T-helper 1 cell treated with Interleukin-12 subunit alpha and Interleukin-12 subunit beta and Interleukin-4 antibody, amounts not matched to agents 30 μg/mL and 1 μg/mL, for 36 hours (primary cell): ENCODE measurements around the gene TMEM198.

ENCODE experiments used
- H3K27ac Mint-ChIP-seq: one replicate; pipeline ENCODE4 v1.8.0; 2021; ENCODE audit warnings: mild to moderate bottlenecking, mixed read lengths
- H3K27me3 Mint-ChIP-seq: one replicate; pipeline ENCODE4 v1.8.0; 2021; ENCODE audit warnings: low read depth, mixed read lengths
- H3K36me3 Mint-ChIP-seq: one replicate; pipeline ENCODE4 v1.8.0; 2021; ENCODE audit warnings: low read depth, mixed read lengths
- H3K4me1 Mint-ChIP-seq: one replicate; pipeline ENCODE4 v1.8.0; 2021; ENCODE audit warnings: low read depth, mixed read lengths
- H3K4me3 Mint-ChIP-seq: one replicate; pipeline ENCODE4 v1.8.0; 2021; ENCODE audit warnings: mild to moderate bottlenecking, moderate library complexity, mixed read lengths
- H3K9me3 Mint-ChIP-seq: one replicate; pipeline ENCODE4 v1.8.0; 2021; ENCODE audit warnings: mixed read lengths

TMEM198 gene

DNA sequence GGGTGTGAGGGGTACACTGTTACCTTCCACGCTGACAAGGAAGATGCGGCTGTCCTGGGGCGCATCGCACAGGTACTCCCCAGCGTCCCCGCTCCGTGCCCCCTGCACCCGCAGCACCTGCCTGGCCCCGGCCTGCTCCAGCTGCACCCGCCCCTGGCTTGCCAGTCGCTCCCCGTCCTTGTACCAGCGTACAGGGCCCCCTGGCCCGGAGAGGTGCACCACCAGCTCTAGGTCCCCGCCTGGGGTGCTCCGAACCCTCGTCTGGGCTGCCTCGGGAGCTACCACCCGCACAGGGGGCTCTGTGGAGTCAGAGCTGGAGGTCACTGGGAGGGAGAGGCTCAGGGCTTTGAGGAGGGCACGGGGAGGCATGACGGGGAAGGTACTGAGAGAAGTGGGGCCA is 13.5 kb downstream of the TMEM198 start:
- no peak overlapping the region for H3K27ac Mint-ChIP-seq
- H3K4me1 Mint-ChIP-seq: no peaks in the 10 kb centered on the region
- no peak overlapping the region for H3K4me3 Mint-ChIP-seq
- no peaks in the 10 kb centered on the region for H3K9me3 Mint-ChIP-seq
- peaks cover 12% of the 10 kb centered on the region for H3K27me3 Mint-ChIP-seq
- H3K36me3 Mint-ChIP-seq: no peaks in the 10 kb centered on the region

DNA sequence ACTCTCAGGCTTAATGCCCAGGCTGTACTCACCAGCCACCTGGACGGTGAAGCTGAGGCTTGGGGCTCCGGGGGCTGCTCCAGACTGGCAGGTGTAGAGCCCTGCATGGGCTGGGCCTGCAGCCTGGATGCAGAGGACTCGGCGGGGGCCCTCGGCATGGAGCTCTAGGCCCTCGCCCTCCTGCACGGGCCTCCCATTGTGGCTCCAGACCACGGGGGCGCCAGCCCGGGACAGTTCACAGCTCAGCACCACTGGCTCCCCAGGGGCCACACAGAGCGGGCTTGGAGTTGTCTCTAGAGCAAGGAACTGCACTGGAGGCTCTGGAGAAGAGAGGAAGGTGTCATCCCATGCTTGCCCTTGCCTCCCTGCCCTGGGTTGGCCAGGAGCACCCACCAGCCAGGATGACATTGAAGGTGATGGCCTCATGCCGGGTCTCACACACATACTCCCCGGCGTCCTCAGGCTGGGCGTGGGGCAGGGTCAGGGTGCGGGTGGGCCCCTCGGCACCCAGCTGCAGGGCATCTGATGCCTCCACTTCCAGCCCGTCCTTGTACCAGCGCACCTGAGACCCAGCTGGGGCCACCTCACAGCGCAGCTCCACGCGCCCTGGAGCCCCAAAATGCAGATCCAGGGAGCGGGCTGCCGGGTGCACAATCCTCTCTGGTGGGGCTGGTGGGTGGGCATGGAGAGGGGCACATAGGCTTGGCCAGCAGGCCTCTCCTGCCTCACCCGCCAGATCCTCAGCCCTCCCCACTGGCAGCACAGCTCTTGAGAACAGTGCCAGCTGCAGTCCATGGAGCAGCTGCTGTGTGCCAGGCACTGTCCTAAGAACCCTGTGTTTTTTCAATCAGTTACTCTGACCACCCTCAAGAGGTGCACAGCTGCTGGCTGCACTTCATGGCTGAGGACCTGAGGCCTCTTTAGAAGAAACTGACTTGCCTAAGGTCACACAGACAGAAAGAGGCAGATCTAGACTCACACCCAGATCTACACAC is 14.3 kb downstream of the TMEM198 start:
- peaks cover 12% of the 10 kb centered on the region for H3K27me3 Mint-ChIP-seq
- H3K36me3 Mint-ChIP-seq: no peaks in the 10 kb centered on the region
- no peak overlapping the region for H3K27ac Mint-ChIP-seq

GRCh38 chr2:219559156-219559915 is 15.5 kb downstream of the TMEM198 start:
- Mint-ChIP-seq H3K27ac (no peak overlapping the region), H3K4me3 (no peak overlapping the region), H3K27me3 (no peaks in the 10 kb centered on the region), H3K36me3 (no peaks in the 10 kb centered on the region), H3K9me3 (no peaks in the 10 kb centered on the region), H3K4me1 (no peaks in the 10 kb centered on the region)

More for the DNA sequence above, 14.3 kb downstream of the TMEM198 start:
- Mint-ChIP-seq H3K4me1 (no peaks in the 10 kb centered on the region), H3K4me3 (no peak overlapping the region), H3K9me3 (no peaks in the 10 kb centered on the region)

- Mint-ChIP-seq H3K4me1 (no peaks in the 10 kb centered on the region), H3K27me3 (no peaks in the 10 kb centered on the region), H3K9me3 (no peaks in the 10 kb centered on the region), H3K36me3 (no peaks in the 10 kb centered on the region), H3K27ac (no peak overlapping the region), H3K4me3 (no peak overlapping the region)
Observed at GRCh38 chr2:219560037-219560892, 16.4 kb downstream of the TMEM198 start.

DNA sequence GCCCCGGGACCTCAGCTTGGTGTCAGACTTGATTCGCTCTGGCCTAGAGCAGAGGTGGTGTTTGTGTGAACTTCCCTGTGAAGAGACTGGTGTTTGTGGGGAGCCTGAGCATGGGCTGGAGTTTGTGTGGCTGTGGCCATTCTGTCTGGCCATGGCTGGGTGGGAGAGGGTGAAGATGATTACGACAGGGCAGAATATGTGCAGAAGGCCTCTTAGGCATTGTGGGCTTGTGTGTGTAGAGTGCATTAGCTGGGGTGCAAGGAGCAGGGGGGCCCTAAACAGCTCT is 17.0 kb downstream of the TMEM198 start:
- Mint-ChIP-seq H3K27me3 (peaks cover under 1% of the 10 kb centered on the region), H3K4me3 (no peak overlapping the region), H3K9me3 (no peaks in the 10 kb centered on the region)

DNA sequence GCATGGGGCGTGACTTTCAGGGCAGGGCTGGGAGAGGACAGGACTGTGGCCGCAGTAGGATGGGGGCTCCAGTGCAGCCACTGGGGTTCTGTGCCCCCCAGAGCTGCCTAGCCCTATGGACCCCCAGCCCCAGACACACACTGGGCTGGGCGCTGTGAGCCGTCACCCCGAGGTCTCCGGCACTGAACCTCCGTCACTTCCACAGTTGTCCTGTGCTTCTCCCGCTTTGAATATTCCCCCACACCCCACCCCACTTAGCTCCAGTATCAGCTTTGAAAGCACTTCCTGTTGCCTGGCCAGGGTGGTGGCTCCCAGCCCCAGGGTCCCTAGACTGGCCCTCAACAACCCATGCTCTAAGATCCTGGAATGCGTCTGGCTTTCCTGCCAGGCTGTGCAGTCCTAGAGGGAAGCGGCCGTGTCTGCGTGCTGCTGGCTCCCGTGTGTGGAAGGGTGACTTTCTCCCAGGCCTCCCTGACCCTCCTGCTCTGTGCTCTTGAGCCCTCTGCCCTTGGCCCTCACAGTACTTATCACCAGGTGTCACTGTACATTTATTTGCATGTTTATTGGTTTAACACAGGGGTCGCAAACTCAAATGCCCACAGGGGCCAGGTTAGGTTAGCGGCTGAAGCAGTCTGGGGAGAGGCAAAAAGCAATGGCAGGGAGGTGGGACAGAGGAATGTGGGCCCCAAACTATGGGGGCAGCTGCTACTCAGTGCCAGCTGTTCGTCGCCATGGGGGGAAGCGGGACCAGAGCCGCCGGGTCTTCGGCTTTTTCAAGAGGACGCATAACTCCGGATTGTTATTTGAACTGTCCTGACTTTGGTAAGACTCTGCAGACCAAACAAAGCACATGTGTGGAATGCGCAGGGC is 17.6 kb downstream of the TMEM198 start:
- H3K27me3 Mint-ChIP-seq: peaks cover 3% of the 10 kb centered on the region

More for the DNA sequence above, 17.0 kb downstream of the TMEM198 start:
- Mint-ChIP-seq H3K4me1 (no peaks in the 10 kb centered on the region), H3K36me3 (no peaks in the 10 kb centered on the region), H3K27ac (no peak overlapping the region)

GRCh38 chr2:219562049-219563020 is 18.5 kb downstream of the TMEM198 start:
- Mint-ChIP-seq H3K9me3 (no peaks in the 10 kb centered on the region), H3K36me3 (no peaks in the 10 kb centered on the region), H3K27me3 (peaks cover 3% of the 10 kb centered on the region), H3K27ac (no peak overlapping the region), H3K4me1 (no peaks in the 10 kb centered on the region), H3K4me3 (no peak overlapping the region)

More for the DNA sequence above, 17.6 kb downstream of the TMEM198 start:
- no peaks in the 10 kb centered on the region for H3K9me3 Mint-ChIP-seq
- H3K4me3 Mint-ChIP-seq: no peak overlapping the region
- H3K4me1 Mint-ChIP-seq: no peaks in the 10 kb centered on the region
- no peaks in the 10 kb centered on the region for H3K36me3 Mint-ChIP-seq
- H3K27ac Mint-ChIP-seq: no peak overlapping the region

DNA sequence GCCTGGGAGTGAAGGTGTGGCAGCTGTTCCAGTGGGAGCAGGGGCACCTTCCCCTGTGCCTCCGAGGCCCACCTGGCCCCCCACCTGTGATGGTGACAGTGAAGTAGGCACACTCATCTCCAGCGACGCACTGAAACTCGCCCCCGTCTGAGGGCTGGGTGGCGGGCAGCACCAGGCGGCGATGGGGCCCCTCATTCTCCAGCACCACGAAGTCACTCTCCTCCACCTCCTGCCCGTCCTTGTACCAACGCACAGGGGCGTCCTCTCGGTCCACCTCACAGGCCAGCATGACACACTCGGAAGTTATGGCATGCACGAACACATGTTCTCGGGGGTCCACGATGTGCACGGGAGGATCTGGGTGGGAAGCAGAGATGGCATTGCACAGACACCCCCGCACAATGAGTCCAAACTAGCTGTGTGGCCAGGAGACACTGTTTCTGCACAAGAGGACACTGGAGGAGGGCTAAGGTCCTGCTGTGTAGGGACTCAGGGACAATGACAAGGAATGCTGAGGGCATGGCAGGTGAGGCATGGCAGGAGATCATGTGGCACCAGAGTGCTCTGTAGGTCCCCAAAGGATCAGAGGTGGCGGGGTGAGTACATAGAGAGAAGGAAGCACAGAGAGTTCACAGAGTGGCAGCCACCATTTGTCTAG is 19.6 kb downstream of the TMEM198 start:
- Mint-ChIP-seq H3K9me3 (no peaks in the 10 kb centered on the region), H3K27ac (no peak overlapping the region), H3K27me3 (peaks cover 3% of the 10 kb centered on the region), H3K36me3 (no peaks in the 10 kb centered on the region), H3K4me1 (no peaks in the 10 kb centered on the region), H3K4me3 (no peak overlapping the region)

DNA sequence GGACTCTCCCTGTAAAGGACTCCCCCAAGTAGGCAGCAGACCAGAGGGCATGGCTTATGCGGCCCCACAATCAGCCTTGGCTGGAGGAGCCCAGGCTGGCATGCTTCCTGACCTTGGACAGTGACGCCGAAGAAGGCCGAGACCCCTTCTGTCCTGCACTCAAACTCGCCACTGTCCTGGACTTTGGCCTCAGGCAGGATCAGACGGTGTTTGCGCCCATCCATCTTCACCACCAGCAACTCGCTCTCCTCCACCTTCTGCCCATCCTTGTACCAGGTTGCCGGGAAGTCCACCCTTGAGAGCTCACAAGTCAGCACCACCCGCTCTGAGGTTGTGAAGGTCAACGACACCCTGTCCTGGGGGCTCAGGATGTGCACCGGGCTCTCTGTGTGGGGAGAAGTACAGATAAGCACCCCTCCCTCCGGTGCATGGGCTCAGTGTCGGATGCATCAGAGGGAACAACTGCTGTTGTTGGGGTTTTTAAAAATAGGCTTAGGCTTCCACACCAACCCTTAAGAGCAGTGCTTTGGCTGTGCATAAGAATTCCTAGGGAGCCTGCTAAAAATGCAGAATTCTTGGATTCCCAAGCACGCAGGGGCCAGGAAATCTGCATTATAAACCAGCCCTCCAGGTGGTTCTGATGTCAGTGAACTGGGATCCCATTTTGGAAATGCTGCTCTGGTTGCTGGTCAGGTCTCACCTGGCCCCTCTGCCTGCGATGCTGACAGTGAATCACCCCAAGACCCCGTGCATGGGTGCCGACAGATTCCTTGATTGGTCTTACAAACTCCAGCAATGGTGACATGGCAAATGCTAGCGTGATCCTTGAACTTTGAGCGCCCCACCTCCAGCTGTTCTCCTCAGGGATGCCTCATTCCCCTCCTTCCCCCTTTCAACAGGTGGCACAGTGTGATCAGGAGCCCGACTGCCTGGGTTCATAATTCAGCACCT is 21.6 kb downstream of the TMEM198 start:
- Mint-ChIP-seq H3K36me3 (no peaks in the 10 kb centered on the region), H3K27ac (no peak overlapping the region), H3K4me1 (no peaks in the 10 kb centered on the region), H3K4me3 (no peak overlapping the region), H3K27me3 (peaks cover 18% of the 10 kb centered on the region), H3K9me3 (no peaks in the 10 kb centered on the region)

GRCh38 chr2:219566640-219567039 is 22.8 kb downstream of the TMEM198 start:
- no peaks in the 10 kb centered on the region for H3K9me3 Mint-ChIP-seq
- no peaks in the 10 kb centered on the region for H3K36me3 Mint-ChIP-seq
- no peak overlapping the region for H3K4me3 Mint-ChIP-seq
- no peaks in the 10 kb centered on the region for H3K4me1 Mint-ChIP-seq
- H3K27ac Mint-ChIP-seq: no peak overlapping the region
- peaks cover 19% of the 10 kb centered on the region for H3K27me3 Mint-ChIP-seq

DNA sequence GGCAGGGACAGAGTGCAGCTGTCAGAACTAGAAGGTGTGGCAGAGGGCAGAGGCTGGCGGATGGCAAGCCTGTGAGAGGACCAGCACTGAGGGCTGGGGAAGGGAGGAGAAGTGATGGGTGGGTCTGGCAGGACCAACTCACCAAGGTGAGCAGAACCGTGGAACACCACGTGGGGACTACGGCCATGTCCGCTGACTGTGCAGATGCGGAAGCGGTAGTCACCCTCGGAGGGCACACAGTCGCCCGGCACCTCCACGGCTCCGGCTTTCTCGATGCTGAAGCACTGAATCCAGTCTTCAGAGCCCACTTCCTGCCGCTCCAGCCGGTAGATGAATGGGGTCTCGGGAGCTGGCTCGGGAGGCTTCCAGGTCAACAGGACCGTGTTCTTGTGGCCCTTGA is 23.3 kb downstream of the TMEM198 start:
- H3K4me3 Mint-ChIP-seq: no peak overlapping the region
- H3K9me3 Mint-ChIP-seq: no peaks in the 10 kb centered on the region
- no peak overlapping the region for H3K27ac Mint-ChIP-seq
- H3K36me3 Mint-ChIP-seq: no peaks in the 10 kb centered on the region
- H3K27me3 Mint-ChIP-seq: peaks cover 24% of the 10 kb centered on the region
- no peaks in the 10 kb centered on the region for H3K4me1 Mint-ChIP-seq
